Occipital lobe (tissue), 2 donors: ENCODE data around the gene FBP2. TPM values are rescaled to one million over a fixed set of nuclear protein-coding genes. Genes with fewer than 3 reads are reported as not detected.
"Not testable (repeated sequence)": the region's sequence is repeated elsewhere in the genome, so short reads cannot be mapped to it uniquely, and the experiment has no call there.

Experiments
- DNase-seq: peaks from one replicate; lab custom pipeline; 2025; lab: John Stamatoyannopoulos, UW
- total RNA-seq: library from RNA; depleted of rRNA; stranded (reverse); fragments of >200 nt; gene quantifications from one replicate; pipeline ENCODE4 v1.2.3, GENCODE V29; 2014

The FBP2 gene
- total RNA-seq, 1 donor from 2014 or later, result not detected

- not testable (repeated sequence) for DNase-seq
These were observed 29.3 kb downstream of the FBP2 start for GRCh38 chr9:94564279-94564678.

GRCh38 chr9:94563548-94563947 lies 30.1 kb downstream of the FBP2 start:
- DNase-seq, result no peak

GRCh38 chr9:94560237-94560636 lies 33.4 kb downstream of the FBP2 start:
- no peak for DNase-seq

GRCh38 chr9:94557376-94557775 lies 36.2 kb downstream of the FBP2 start:
- DNase-seq, result no peak

GRCh38 chr9:94554439-94555331 lies 38.9 kb downstream of the FBP2 start, which contains the start of gene PCAT7:
Gene PCAT7 (plus strand): TSS chr9:94555083.
- no peak for DNase-seq

- no peak for DNase-seq
These were observed 39.6 kb downstream of the FBP2 start for GRCh38 chr9:94554078-94554438.

- no peak for DNase-seq
These were observed 40.3 kb downstream of the FBP2 start for GRCh38 chr9:94553029-94553938.

GRCh38 chr9:94545940-94546339 lies 47.7 kb downstream of the FBP2 start:
- DNase-seq, result no peak

GRCh38 chr9:94544335-94544734 lies 49.3 kb downstream of the FBP2 start:
- not testable (repeated sequence) for DNase-seq

- no peak for DNase-seq
These were observed 54.7 kb downstream of the FBP2 start for GRCh38 chr9:94538908-94539307.

- no peak for DNase-seq
These were observed 58.7 kb downstream of the FBP2 start for GRCh38 chr9:94534901-94535300.

GRCh38 chr9:94533601-94534000 lies 60.0 kb downstream of the FBP2 start:
- no peak for DNase-seq

- no peak for DNase-seq
These were observed 60.5 kb downstream of the FBP2 start for GRCh38 chr9:94533155-94533554.

GRCh38 chr9:94528886-94529285 lies 64.7 kb downstream of the FBP2 start:
- no peak for DNase-seq

GRCh38 chr9:94526951-94527350 lies 66.7 kb downstream of the FBP2 start:
- no peak for DNase-seq

GRCh38 chr9:94526271-94526670 lies 67.4 kb downstream of the FBP2 start:
- DNase-seq, result no peak

GRCh38 chr9:94525396-94526035 lies 68.1 kb downstream of the FBP2 start:
- no peak for DNase-seq

- no peak for DNase-seq
These were observed 76.4 kb downstream of the FBP2 start for GRCh38 chr9:94517254-94517653.

GRCh38 chr9:94514722-94515121 lies 78.9 kb downstream of the FBP2 start:
- DNase-seq, result no peak

- no peak for DNase-seq
These were observed 81.7 kb downstream of the FBP2 start for GRCh38 chr9:94511955-94512265.

GRCh38 chr9:94511134-94511954 lies 82.3 kb downstream of the FBP2 start:
- no peak for DNase-seq
